Subcutaneous adipose tissue (tissue), 4 donors: Measurements from ENCODE around the gene FBLN5. TPM values are rescaled to one million over a fixed set of nuclear protein-coding genes. Genes with fewer than 3 reads are reported as not detected.

Source experiments
- CTCF ChIP-seq: fragments of 450-650 bp; IDR thresholded peaks from one replicate; pipeline ENCODE4 v1.5.1; 2016; ENCODE audit warnings: low read depth, mild to moderate bottlenecking, control low read depth, antibody characterized with exemption, moderate library complexity
- total RNA-seq, 4 donors: library from RNA; depleted of rRNA; stranded (reverse); fragments of >200 nt; gene quantifications; one replicate each; pipeline ENCODE4 v1.1.0, GENCODE V29; 2016

Gene FBLN5
- total RNA-seq, 4 donors from 2014 or later = 108 to 158 (median 142) TPM

- no peak for TF ChIP-seq CTCF
Measured at GRCh38 chr14:91929700-91930099, 17.8 kb downstream of the FBLN5 start.

GRCh38 chr14:91927800-91928199 is 19.7 kb downstream of the FBLN5 start:
- TF ChIP-seq CTCF = no peak

GRCh38 chr14:91927191-91927590 is 20.3 kb downstream of the FBLN5 start:
- no peak for TF ChIP-seq CTCF

- TF ChIP-seq CTCF = no peak
Measured at GRCh38 chr14:91926131-91926890, 21.2 kb downstream of the FBLN5 start.

GRCh38 chr14:91925727-91926121 is 21.8 kb downstream of the FBLN5 start:
- no peak for TF ChIP-seq CTCF

GRCh38 chr14:91925001-91925726 is 22.3 kb downstream of the FBLN5 start:
- no peak for TF ChIP-seq CTCF

- TF ChIP-seq CTCF = no peak
Measured at GRCh38 chr14:91920526-91920925, 27.0 kb downstream of the FBLN5 start.
